ENCODE measurements around the gene NCAM1.

The NCAM1 gene

GRCh38 chr11:113134626-113135025 lies 173.4 kb downstream of the NCAM1 start:
- no peaks in the 10 kb centered on the region for H3K9me3 ChIP-seq (replicated peaks; ENCODE audit: insufficient read depth, low read length)
- H3K4me3 ChIP-seq (ENCODE audit: low read length), result no peak overlapping the region
- DNase-seq, result no peak
- no peaks in the 10 kb centered on the region for H3K27me3 ChIP-seq (replicated peaks; ENCODE audit: insufficient read depth, low read length)
- no peaks in the 10 kb centered on the region for H3F3A ChIP-seq (ENCODE audit: insufficient read depth, low read length)
- H3K79me2 ChIP-seq (ENCODE audit: low read length), result no peaks in the 10 kb centered on the region
- H3K4me2 ChIP-seq (ENCODE audit: low read depth, low read length), result no peak overlapping the region
- H3K9me2 ChIP-seq (replicated peaks; ENCODE audit: insufficient read depth, low read length), result no peaks in the 10 kb centered on the region
- no peaks in the 10 kb centered on the region for H4K20me1 ChIP-seq (ENCODE audit: insufficient read depth, low read length)
- H3K27ac ChIP-seq (ENCODE audit: low read length), result no peak overlapping the region
- no peaks in the 10 kb centered on the region for H3K36me3 ChIP-seq (replicated peaks; ENCODE audit: insufficient read depth, low read length)
- TF ChIP-seq EZH2 (optimal IDR thresholded peaks at IDR 0.05; ENCODE audit: low read depth, low read length), result no peak
- no peak for TF ChIP-seq CTCF (IDR thresholded peaks at IDR 0.05; ENCODE audit: low read length)
- TF ChIP-seq EZH2phosphoT487 (IDR thresholded peaks at IDR 0.05; ENCODE audit: low read length), result no peak
- no peaks in the 10 kb centered on the region for H3K4me1 ChIP-seq (ENCODE audit: low read length)
- no peak overlapping the region for H3K9ac ChIP-seq (ENCODE audit: low read length)
- H2AFZ ChIP-seq (ENCODE audit: low read length), result no peak overlapping the region

- no peak overlapping the region for H3K4me3 ChIP-seq (ENCODE audit: low read length)
- no peaks in the 10 kb centered on the region for H3K4me1 ChIP-seq (ENCODE audit: low read length)
- no peaks in the 10 kb centered on the region for H3K36me3 ChIP-seq (replicated peaks; ENCODE audit: insufficient read depth, low read length)
- no peak overlapping the region for H2AFZ ChIP-seq (ENCODE audit: low read length)
- no peaks in the 10 kb centered on the region for H3K27me3 ChIP-seq (replicated peaks; ENCODE audit: insufficient read depth, low read length)
- no peaks in the 10 kb centered on the region for H3K79me2 ChIP-seq (ENCODE audit: low read length)
- H3K27ac ChIP-seq (ENCODE audit: low read length), result no peak overlapping the region
- no peaks in the 10 kb centered on the region for H3F3A ChIP-seq (ENCODE audit: insufficient read depth, low read length)
- TF ChIP-seq CTCF (IDR thresholded peaks at IDR 0.05; ENCODE audit: low read length), result no peak
- TF ChIP-seq EZH2phosphoT487 (IDR thresholded peaks at IDR 0.05; ENCODE audit: low read length), result no peak
- no peak for TF ChIP-seq EZH2 (optimal IDR thresholded peaks at IDR 0.05; ENCODE audit: low read depth, low read length)
- no peaks in the 10 kb centered on the region for H4K20me1 ChIP-seq (ENCODE audit: insufficient read depth, low read length)
- H3K9ac ChIP-seq (ENCODE audit: low read length), result no peak overlapping the region
- no peak for DNase-seq
- H3K9me3 ChIP-seq (replicated peaks; ENCODE audit: insufficient read depth, low read length), result no peaks in the 10 kb centered on the region
- H3K9me2 ChIP-seq (replicated peaks; ENCODE audit: insufficient read depth, low read length), result no peaks in the 10 kb centered on the region
- no peak overlapping the region for H3K4me2 ChIP-seq (ENCODE audit: low read depth, low read length)
Measured at GRCh38 chr11:113137713-113138529, 176.7 kb downstream of the NCAM1 start.

- Histone ChIP-seq H3K4me3 (ENCODE audit: low read length) (no peak overlapping the region), H3K9me2 (replicated peaks; ENCODE audit: insufficient read depth, low read length) (no peaks in the 10 kb centered on the region), H3F3A (ENCODE audit: insufficient read depth, low read length) (no peaks in the 10 kb centered on the region), H4K20me1 (ENCODE audit: insufficient read depth, low read length) (no peaks in the 10 kb centered on the region), H3K27ac (ENCODE audit: low read length) (no peak overlapping the region), H3K27me3 (replicated peaks; ENCODE audit: insufficient read depth, low read length) (no peaks in the 10 kb centered on the region), H3K9me3 (replicated peaks; ENCODE audit: insufficient read depth, low read length) (no peaks in the 10 kb centered on the region), H3K79me2 (ENCODE audit: low read length) (no peaks in the 10 kb centered on the region), H2AFZ (ENCODE audit: low read length) (no peak overlapping the region), H3K36me3 (replicated peaks; ENCODE audit: insufficient read depth, low read length) (no peaks in the 10 kb centered on the region), H3K4me2 (ENCODE audit: low read depth, low read length) (no peak overlapping the region), H3K4me1 (ENCODE audit: low read length) (no peaks in the 10 kb centered on the region), H3K9ac (ENCODE audit: low read length) (no peak overlapping the region)
- no peak for TF ChIP-seq CTCF (IDR thresholded peaks at IDR 0.05; ENCODE audit: low read length)
- no peak for TF ChIP-seq EZH2phosphoT487 (IDR thresholded peaks at IDR 0.05; ENCODE audit: low read length)
- no peak for TF ChIP-seq EZH2 (optimal IDR thresholded peaks at IDR 0.05; ENCODE audit: low read depth, low read length)
- DNase-seq, result no peak
Measured at GRCh38 chr11:113138731-113139130, 177.5 kb downstream of the NCAM1 start.
